GM12874 (cell line): ENCODE results near the gene CLDN1.

Experiments
- CTCF ChIP-seq: IDR thresholded peaks from 2 replicates; pipeline ENCODE4 v1.5.1; 2011; ENCODE audit warnings: low read depth, mild to moderate bottlenecking, control low read depth, low read length, moderate library complexity; ENCODE audit not compliant: insufficient read depth

Gene CLDN1

GRCh38 chr3:190345878-190346277 lies 23.6 kb upstream of the CLDN1 start:
- no peak for TF ChIP-seq CTCF

DNA sequence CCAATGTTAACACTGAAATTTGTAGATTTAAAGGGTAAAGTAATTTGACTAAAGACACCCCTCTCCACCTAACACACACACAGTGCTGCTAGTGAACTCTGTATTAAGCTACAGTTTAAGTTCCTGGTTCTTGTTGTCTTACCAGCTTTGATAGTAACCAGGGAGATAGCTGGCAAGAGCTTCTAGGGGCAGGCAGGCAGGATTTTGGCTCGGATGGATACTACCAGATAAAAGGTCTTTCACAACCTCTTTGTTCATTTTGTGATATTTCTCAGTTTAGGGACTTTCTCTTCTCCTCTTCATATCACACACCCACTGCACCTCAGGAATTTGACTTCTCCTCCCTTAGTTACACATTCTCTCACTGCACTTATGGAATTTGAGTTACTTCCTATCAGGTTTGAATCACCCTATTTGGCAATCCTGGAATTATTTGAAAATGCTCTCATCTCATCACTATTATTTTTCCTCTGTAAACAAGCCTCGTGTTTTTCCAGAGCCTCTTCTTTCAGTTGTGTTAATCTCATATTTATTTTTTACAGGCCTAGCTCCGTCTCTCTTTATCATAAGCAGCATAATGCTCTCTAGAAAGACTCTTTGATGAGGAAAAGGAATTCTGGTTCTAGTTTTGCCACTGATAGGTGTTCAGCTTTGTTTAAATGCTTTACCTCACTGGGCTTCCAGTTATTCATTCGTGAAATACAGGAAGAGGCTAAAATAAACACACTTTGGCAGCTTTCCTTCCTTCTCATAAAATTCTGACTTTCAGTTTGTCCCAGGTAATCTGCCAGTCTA lies 23.0 kb upstream of the CLDN1 start:
- no peak for TF ChIP-seq CTCF

DNA sequence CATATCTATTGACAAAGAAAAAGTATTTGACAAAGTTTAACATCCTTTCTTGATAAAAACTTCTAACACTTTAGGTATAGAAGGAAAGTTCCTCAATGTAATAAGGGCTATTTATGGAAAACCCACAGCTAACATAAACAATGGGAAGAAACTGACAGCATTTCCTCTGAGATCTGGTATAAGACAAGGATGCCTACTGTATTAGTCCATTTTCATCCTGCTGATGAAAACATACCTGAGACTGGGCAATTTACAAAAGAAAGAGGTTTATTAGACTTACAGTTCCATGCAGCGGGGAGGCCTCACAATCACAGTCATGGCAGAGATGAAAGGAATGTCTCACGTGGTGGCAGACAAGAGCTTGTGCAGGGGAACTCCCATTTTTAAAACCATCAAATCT lies 17.8 kb upstream of the CLDN1 start:
- TF ChIP-seq CTCF: no peak

DNA sequence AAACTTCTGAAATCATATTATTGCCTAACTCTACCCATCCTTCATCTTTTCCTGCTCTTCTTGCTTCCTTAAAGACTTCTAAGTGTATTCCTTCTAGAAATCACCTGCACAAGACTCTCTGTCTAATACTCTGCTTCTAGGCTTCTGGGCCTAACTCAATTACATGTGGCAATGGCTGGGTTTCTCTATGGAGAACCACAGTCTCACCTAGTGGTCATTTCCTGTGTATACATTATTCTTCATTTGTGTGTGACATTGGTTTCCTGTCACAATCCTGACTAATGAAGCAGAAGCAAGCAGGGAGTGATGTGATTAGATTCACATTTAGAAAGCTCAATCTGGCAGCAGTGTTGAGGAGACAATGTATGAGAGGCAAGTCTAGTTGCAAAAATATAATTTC lies 16.9 kb upstream of the CLDN1 start:
- peak; percentile 29; the same call in 1 of the 2 replicates for TF ChIP-seq CTCF

DNA sequence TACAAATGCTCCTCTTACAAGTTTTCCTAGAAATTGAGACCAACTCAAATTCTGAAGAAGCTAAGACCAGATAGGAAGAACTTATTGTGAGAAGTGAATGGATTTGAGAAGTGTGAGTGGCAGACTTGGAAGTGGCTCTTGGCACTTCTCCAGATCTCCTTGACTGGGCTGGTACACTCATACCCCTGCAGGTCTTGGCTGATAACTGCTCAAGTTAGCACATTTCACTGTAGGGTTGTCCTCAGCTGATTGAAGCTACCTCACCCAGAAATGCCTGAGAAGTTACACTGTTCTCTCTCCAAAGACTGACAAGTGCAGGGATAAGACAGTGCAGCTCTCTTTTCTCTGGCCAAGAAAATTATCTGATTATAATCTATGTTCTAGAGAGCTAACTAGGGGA lies 16.5 kb upstream of the CLDN1 start:
- TF ChIP-seq CTCF: no peak

DNA sequence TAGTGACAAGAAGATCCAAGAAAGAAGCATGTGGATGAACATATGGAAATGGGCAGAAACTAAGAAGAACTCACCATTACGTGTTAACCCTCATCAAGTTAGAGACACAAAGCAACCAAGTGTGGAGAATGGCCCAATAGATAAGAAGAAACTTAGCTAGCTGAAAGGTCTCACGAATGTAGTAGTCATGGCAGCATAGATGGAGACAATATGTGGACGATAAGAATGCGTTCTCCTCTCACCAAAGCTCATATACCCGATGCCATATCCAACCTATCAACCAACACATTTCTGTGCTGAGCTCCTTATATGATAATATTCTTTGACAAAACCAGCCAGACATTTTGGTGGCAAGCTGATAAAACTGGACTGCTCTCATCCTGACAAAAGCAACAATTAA lies 15.1 kb upstream of the CLDN1 start:
- TF ChIP-seq CTCF: no peak

GRCh38 chr3:190336516-190337189 lies 14.4 kb upstream of the CLDN1 start:
- no peak for TF ChIP-seq CTCF
